ENCODE results near the gene NLGN1. TPM values are rescaled to one million over a fixed set of nuclear protein-coding genes. Genes with fewer than 3 reads are reported as not detected.

NLGN1 gene
- total RNA-seq, 1 donor from 2014 or later: 34.8 TPM

DNA sequence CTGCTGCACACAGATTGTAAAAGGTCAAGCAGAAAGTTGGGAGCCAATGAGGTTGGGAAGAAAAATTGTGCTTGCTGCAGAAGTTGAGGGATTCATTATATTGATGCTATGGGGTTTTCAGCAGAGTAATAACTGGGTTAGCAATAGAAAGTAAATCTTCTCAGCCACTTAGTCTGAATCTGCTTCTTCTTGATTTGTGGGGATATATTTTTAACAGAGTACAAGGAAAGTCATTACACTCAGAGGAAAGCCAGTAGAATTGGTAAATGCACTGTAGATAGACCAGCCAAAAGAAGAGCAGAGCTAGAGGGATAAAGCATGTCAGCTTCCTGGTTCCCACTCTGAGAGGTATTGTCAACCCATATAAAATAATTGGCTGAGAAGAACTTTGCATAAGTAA is 663.6 kb downstream of the NLGN1 start:
- Mint-ChIP-seq H3K27me3 (ENCODE audit: insufficient read depth, low read depth) (no peaks in the 10 kb centered on the region), H3K4me3 (no peak overlapping the region), H3K27ac (no peak overlapping the region), H3K4me1 (no peaks in the 10 kb centered on the region), H3K9me3 (peaks cover 7% of the 10 kb centered on the region), H3K36me3 (no peaks in the 10 kb centered on the region)
- peaks cover 3% of the 10 kb centered on the region for H3K4me1 ChIP-seq
- H3K79me2 ChIP-seq (ENCODE audit: low read depth): no peaks in the 10 kb centered on the region
- no peak overlapping the region for H3K27ac ChIP-seq
- H4K20me1 ChIP-seq (ENCODE audit: low read depth): no peaks in the 10 kb centered on the region
- no peaks in the 10 kb centered on the region for H3F3A ChIP-seq (ENCODE audit: low read depth)
- TF ChIP-seq, protein P1, sequence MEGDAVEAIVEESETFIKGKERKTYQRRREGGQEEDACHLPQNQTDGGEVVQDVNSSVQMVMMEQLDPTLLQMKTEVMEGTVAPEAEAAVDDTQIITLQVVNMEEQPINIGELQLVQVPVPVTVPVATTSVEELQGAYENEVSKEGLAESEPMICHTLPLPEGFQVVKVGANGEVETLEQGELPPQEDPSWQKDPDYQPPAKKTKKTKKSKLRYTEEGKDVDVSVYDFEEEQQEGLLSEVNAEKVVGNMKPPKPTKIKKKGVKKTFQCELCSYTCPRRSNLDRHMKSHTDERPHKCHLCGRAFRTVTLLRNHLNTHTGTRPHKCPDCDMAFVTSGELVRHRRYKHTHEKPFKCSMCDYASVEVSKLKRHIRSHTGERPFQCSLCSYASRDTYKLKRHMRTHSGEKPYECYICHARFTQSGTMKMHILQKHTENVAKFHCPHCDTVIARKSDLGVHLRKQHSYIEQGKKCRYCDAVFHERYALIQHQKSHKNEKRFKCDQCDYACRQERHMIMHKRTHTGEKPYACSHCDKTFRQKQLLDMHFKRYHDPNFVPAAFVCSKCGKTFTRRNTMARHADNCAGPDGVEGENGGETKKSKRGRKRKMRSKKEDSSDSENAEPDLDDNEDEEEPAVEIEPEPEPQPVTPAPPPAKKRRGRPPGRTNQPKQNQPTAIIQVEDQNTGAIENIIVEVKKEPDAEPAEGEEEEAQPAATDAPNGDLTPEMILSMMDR (IDR thresholded peaks at IDR 0.05): no peak
- no peak for TF ChIP-seq EZH2phosphoT487 (IDR thresholded peaks at IDR 0.05)
- no peak for TF ChIP-seq EZH2 (IDR thresholded peaks at IDR 0.05)
- no peak overlapping the region for H3K4me3 ChIP-seq
- H3K4me2 ChIP-seq: no peak overlapping the region
- no peak overlapping the region for H3K9ac ChIP-seq
- no peaks in the 10 kb centered on the region for H3K27me3 ChIP-seq
- no peaks in the 10 kb centered on the region for H3K36me3 ChIP-seq
- DNase-seq (ENCODE audit: low spot score): no peak
- H2AFZ ChIP-seq (replicated peaks): no peak overlapping the region
- no peaks in the 10 kb centered on the region for H3K9me3 ChIP-seq (ENCODE audit: low read depth)

- Mint-ChIP-seq H3K27me3 (ENCODE audit: insufficient read depth, low read depth) (no peaks in the 10 kb centered on the region), H3K9me3 (peaks cover 7% of the 10 kb centered on the region), H3K36me3 (no peaks in the 10 kb centered on the region), H3K4me1 (no peaks in the 10 kb centered on the region), H3K27ac (no peak overlapping the region), H3K4me3 (no peak overlapping the region)
- TF ChIP-seq EZH2phosphoT487 (IDR thresholded peaks at IDR 0.05): no peak
- TF ChIP-seq EZH2 (IDR thresholded peaks at IDR 0.05): no peak
- TF ChIP-seq, protein P1 (IDR thresholded peaks at IDR 0.05): no peak
- Histone ChIP-seq H3K4me3 (no peak overlapping the region), H3K27ac (no peak overlapping the region), H3K9me3 (ENCODE audit: low read depth) (no peaks in the 10 kb centered on the region), H3F3A (ENCODE audit: low read depth) (no peaks in the 10 kb centered on the region), H3K9ac (no peak overlapping the region), H4K20me1 (ENCODE audit: low read depth) (no peaks in the 10 kb centered on the region), H3K79me2 (ENCODE audit: low read depth) (no peaks in the 10 kb centered on the region), H2AFZ (replicated peaks) (no peak overlapping the region), H3K36me3 (no peaks in the 10 kb centered on the region), H3K4me1 (peaks cover 3% of the 10 kb centered on the region), H3K27me3 (no peaks in the 10 kb centered on the region), H3K4me2 (no peak overlapping the region)
- no peak for DNase-seq (ENCODE audit: low spot score)
These were observed 664.2 kb downstream of the NLGN1 start for GRCh38 chr3:174061731-174062130.

DNA sequence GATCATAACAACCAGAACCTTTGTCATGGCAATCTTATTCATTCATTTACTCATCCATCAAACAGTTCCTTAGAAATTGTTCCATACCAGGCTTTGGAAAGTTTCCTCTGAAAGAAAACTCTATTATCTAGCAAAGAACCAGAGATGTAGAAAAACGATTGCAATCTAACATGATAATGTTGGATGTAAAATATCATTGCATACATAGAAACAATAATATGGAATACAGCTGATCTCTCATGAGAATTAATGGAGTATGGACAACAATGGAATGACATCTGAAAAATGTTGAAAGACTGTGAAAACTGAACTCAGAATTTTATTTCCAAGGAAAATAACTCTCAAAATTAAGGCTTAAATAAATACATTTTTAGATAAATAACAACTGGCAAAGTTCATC is 665.4 kb downstream of the NLGN1 start:
- peaks cover 7% of the 10 kb centered on the region for H3K9me3 Mint-ChIP-seq
- H3K4me1 Mint-ChIP-seq: no peaks in the 10 kb centered on the region
- no peaks in the 10 kb centered on the region for H3K27me3 Mint-ChIP-seq (ENCODE audit: insufficient read depth, low read depth)
- H3K27ac Mint-ChIP-seq: no peak overlapping the region
- Histone ChIP-seq H3K36me3 (no peaks in the 10 kb centered on the region), H3K27ac (no peak overlapping the region), H3K79me2 (ENCODE audit: low read depth) (no peaks in the 10 kb centered on the region), H2AFZ (replicated peaks) (no peak overlapping the region), H4K20me1 (ENCODE audit: low read depth) (no peaks in the 10 kb centered on the region), H3F3A (ENCODE audit: low read depth) (no peaks in the 10 kb centered on the region), H3K4me2 (no peak overlapping the region), H3K9ac (no peak overlapping the region), H3K4me3 (no peak overlapping the region), H3K9me3 (ENCODE audit: low read depth) (no peaks in the 10 kb centered on the region), H3K4me1 (peaks cover 3% of the 10 kb centered on the region), H3K27me3 (no peaks in the 10 kb centered on the region)
- no peak for TF ChIP-seq EZH2phosphoT487 (IDR thresholded peaks at IDR 0.05)
- TF ChIP-seq, protein P1 (IDR thresholded peaks at IDR 0.05): no peak
- TF ChIP-seq EZH2 (IDR thresholded peaks at IDR 0.05): no peak
- H3K36me3 Mint-ChIP-seq: no peaks in the 10 kb centered on the region
- DNase-seq (ENCODE audit: low spot score): no peak
- H3K4me3 Mint-ChIP-seq: no peak overlapping the region
